Heart left ventricle (tissue), 13 donors: ENCODE data around the gene HYAL2.

Experiments used
- CTCF ChIP-seq, 12 donors: fragments of 200-600 bp; sonication (generic) in 4 of 12; IDR thresholded peaks; one replicate each; pipeline versions ENCODE4 v1.5.0 to v1.8.0; 2018 to 2022; ENCODE audit warnings: antibody characterized with exemption in 12 of 12, mild to moderate bottlenecking in 5 of 12
- POLR2A ChIP-seq, 2 donors: fragments of 450-650 bp; IDR thresholded peaks; one replicate each; pipeline ENCODE4 v1.6.1; 2017; ENCODE audit warnings: antibody characterized with exemption in 2 of 2, mild to moderate bottlenecking in 2 of 2, moderate library complexity in 2 of 2
- donor health status: ischemic (EF 13 %, LVEDD 7.1; RV severe dilation, severe dysfunction).
- donor health status: DM: no; HTN: yes; CAD: no.
- donor health status: DM: no; HTN: no; CAD: no.
- donor health status: ischemic (EF 25% LVEDD 6.9; RV normal size, moderate dysfunction).
- donor health status: ischemic (EF 25% LVEDD 5.7; RV mildly dilated, moderate dysfunction).
- donor health status: ischemic (EF 35%, LVEDD 5.7; RV mildly dilated, moderate dysfunction).
- donor health status: nonischemic (EF 11% LVEDD 7.7; RV severe dilation, severe dysfunction).
- donor health status: DM: yes; HTN: yes; CAD: no.
- donor health status: PGD.
- donor health status: ischemic (EF 29% LVEDD 5.4; RV normal size, mild dysfunction).
- donor health status: nonischemic (EF 23%, LVEDD 6.1; RV moderate dilation, normal function).

GRCh38 chr3:50350527-50351322 is 28.2 kb upstream of the HYAL2 start, which contains the start of the genes CYB561D2 and NPRL2:
- TF ChIP-seq CTCF (IDR thresholded peaks at IDR 0.05) (peak in 2 of 12 donors; percentile 5 to 8), POLR2A (IDR thresholded peaks at IDR 0.05) (peak; percentile 58 to 86)
